Gastrocnemius medialis (tissue), 4 donors: ENCODE data around the gene TPX2.

Source experiments
- POLR2A ChIP-seq, 2 donors: fragments of 450-650 bp; IDR thresholded peaks; one replicate each; pipeline ENCODE4 v1.6.1; 2017; ENCODE audit warnings: antibody characterized with exemption in 2 of 2, mild to moderate bottlenecking in 2 of 2, moderate library complexity in 2 of 2
- TF ChIP-seq, protein P1 (sequence below), 5 experiments: fragments of 450-650 bp in 3 of 5; fragments of 200-600 bp in 2 of 5; sonication (generic) in 2 of 5; IDR thresholded peaks in 4 of 5; conservative IDR thresholded peaks in 1 of 5; 1 replicate in 4 of 5; 2 replicates in 1 of 5; pipeline ENCODE4 v1.5.1; 2016 to 2019; ENCODE audit warnings: antibody characterized with exemption in 5 of 5, mild to moderate bottlenecking in 3 of 5, moderate library complexity in 3 of 5

DNA sequence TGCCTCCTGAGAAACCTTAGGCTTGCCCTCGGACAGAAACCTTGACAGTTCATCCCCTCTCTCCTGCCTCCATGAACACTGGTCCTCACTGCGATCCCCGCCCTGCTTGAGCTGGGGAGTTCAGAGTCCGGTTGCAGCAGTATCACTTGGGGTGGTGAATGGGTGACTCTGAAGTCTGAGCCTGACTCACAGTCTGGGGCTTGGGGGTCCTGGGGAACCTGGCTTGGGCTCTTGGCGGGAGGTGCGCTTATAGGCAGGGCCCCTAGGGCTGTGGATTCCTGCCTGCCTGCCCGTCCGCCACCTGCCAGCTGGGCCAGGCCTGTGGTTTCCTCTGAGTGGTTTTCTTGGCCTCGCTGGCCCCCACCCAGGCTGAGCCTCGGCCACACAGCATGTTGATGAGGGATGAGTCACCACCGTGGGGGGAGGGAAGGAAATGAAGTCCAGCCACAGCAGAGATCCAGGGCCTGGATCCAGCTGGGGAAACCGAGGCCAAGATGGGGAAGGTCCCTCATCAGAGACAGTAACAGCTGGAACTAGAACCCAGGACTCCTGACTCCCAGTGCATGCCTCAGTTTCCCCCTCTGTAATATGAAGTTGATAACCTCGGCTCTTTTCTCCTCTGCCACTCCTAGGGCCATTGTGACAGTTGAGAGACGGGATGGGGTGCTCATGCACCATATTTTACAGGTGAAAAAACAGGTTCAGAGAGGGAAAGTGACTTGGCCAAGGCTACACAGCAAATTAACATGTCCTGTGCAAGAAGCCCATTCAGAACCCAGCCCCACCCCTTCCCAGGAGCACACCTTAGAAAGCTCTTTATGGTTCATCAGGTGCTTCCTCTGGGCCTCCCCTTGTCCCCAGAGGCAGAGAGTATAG, 97.1 kb downstream of the TPX2 start:
- TF ChIP-seq, protein P1, sequence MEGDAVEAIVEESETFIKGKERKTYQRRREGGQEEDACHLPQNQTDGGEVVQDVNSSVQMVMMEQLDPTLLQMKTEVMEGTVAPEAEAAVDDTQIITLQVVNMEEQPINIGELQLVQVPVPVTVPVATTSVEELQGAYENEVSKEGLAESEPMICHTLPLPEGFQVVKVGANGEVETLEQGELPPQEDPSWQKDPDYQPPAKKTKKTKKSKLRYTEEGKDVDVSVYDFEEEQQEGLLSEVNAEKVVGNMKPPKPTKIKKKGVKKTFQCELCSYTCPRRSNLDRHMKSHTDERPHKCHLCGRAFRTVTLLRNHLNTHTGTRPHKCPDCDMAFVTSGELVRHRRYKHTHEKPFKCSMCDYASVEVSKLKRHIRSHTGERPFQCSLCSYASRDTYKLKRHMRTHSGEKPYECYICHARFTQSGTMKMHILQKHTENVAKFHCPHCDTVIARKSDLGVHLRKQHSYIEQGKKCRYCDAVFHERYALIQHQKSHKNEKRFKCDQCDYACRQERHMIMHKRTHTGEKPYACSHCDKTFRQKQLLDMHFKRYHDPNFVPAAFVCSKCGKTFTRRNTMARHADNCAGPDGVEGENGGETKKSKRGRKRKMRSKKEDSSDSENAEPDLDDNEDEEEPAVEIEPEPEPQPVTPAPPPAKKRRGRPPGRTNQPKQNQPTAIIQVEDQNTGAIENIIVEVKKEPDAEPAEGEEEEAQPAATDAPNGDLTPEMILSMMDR (IDR thresholded peaks at IDR 0.05 in 4 of 5, conservative IDR thresholded peaks at IDR 0.05 in 1 of 5) = no peak
- no peak for TF ChIP-seq POLR2A (IDR thresholded peaks at IDR 0.05)
